Measurements from ENCODE around the gene ATP6AP2.
"Not testable (repeated sequence)": the region's sequence is repeated elsewhere in the genome, so short reads cannot be mapped to it uniquely, and the experiment has no call there.

The ATP6AP2 gene

GRCh38 chrX:40576291-40576690 is 4.5 kb upstream of the ATP6AP2 start:
- no peak for DNase-seq

DNA sequence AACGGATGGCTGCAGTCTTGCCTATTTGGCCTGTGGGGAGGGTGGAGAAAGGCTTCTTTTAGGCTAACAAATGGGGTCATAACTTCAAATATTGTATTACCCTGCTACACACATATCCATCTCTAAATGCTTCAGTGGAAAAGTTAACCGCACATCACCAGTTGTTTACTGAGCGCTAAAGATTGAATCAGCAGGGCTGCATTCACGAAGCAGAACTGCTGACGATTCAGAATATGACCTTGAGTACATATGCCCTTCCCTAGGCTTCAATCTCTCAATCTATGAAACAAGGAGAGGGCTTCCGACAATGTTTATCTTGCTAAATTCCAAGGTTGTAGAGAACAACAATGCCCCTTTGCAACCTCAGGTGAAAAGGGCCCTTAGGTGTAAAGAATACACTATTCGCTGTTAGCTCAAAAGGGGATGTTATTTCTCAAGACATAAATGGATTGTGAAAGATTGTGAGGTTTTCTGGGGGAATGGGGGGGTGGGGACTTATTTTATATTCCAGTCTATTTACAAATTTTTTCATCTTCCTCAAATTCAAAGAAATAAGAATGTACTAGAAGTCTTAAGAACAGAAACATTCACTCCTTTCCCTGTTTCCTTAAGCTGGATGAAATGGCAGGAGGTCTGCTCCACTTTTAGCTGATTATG is 2.6 kb upstream of the ATP6AP2 start:
- DNase-seq, result no peak

DNA sequence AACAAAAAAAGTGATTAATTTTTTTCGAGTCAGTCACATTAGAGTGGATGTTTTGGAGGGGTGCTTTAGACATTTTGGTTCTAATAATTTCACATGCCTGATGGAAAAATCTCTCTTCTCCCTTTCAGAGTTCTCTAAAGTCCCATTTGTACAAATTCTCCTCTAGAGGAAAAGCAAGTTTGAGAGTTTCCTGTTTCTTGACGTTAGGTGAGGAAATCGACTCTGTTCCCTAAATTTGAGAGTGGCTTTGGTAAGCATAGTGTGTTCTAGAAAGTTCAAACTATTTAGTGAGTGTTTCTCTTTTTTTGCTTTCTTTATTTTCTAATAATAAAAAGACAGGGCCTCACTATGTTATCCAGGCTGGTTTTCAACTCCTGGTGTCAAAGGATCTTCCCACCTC is 1.6 kb upstream of the ATP6AP2 start:
- DNase-seq, result no peak

DNA sequence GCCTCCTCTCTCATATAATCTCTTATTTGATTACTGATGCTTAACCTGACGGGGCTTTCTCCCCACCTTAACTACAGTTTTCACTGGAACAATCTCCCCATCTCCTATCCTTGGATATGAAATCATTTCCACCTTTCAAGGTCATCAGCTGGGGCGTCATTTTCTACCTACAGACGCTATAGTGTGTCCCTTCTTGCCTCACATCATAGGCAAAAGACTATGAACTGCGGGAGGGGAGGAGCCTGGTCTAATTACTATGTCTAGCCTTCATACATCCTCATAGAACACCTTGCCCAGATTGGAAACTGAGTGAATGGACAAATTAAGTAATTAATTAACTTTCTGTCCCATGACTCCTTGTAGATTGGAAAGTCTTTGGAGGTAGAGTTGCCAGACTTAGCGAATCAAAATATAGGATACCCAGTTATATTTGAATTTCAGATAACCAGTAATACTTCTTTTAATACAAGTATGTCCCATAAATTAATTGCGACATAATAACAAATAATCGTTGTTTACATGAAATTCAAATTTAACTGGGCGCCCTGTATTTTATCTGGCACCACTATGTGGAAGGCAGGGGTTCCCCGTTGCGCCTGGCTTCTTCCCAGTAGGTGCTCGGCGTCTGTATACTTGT is 752 bp upstream of the ATP6AP2 start:
- DNase-seq, result no peak

GRCh38 chrX:40581336-40581920 is 658 bp downstream of the ATP6AP2 start:
- DNase-seq, result no peak

GRCh38 chrX:40582178-40582577 is 1.4 kb downstream of the ATP6AP2 start:
- not testable (repeated sequence) for DNase-seq

GRCh38 chrX:40582811-40583210 is 2.0 kb downstream of the ATP6AP2 start:
- DNase-seq, result no peak

- not testable (repeated sequence) for DNase-seq
Observed at GRCh38 chrX:40587623-40588022, 6.9 kb downstream of the ATP6AP2 start.

DNA sequence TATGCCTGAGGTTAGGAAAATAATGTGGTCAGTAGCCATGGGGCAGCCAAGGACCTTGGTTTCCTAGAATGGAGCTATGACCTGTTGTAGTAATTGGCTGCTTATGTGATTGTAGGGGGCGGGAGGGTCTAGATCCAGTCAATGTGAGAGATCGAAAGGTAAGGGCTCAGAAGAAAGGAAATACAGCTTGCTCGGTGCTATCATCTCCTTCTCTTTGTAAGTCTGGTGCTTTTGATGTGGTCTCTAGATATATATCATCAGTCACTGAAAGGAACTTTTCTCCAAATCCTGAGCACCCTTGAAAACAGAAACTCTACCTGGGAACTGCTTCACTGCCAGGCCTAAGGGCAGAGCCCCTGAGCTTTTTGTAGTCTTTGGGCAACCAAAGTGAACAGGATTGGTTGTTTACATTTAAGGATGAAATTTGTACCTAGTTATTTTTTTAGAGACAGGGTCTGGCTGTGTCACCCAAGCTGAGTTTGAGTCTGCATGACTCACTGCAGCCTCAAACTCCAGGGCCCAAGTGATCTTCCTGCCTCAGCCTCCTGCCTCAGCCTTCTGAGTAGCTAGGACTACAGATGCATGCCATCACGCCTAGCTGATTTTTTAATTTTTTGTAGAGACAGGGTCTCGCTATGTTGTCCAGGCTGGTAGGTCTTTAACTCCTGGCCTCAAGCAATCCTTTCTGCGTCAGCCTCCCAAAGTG is 9.0 kb downstream of the ATP6AP2 start:
- not testable (repeated sequence) for DNase-seq

DNA sequence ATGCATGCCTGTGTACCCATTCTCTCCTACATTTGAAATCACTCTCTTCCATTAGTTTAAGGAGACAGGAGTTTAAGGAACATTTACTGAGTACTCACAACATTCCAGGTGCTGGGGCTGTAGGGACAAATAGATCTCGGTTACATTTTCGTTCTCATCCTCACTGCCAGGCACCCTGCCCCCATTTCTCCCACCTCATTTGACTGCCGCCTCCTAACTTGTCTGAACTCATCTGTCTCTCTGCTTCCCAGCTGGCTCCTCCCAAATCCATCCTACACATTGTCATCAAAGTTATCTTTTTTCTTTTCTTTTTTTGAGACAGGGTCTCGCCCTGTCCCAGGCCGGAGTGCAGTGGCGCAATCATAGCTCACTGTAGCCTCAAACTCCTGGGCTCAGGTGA is 22.7 kb downstream of the ATP6AP2 start:
- no peak for DNase-seq

- no peak for DNase-seq
Observed at GRCh38 chrX:40607381-40607780, 26.6 kb downstream of the ATP6AP2 start.

GRCh38 chrX:40612511-40612910 is 31.7 kb downstream of the ATP6AP2 start:
- DNase-seq, result no peak

DNA sequence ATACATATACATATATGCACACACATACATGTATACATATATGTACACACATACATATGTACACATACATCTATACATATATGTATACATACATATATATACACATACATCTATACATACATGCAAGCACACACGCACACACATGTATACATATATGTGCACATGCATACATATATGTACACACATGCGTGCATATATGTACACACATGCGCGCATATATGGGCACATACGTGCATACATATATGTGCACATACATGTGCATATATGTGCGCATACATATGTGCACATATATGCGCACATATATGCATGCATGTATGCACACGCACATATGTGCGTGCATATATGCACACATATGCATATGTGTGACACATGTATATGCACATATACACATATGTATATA is 35.2 kb downstream of the ATP6AP2 start:
- DNase-seq, result no peak

DNA sequence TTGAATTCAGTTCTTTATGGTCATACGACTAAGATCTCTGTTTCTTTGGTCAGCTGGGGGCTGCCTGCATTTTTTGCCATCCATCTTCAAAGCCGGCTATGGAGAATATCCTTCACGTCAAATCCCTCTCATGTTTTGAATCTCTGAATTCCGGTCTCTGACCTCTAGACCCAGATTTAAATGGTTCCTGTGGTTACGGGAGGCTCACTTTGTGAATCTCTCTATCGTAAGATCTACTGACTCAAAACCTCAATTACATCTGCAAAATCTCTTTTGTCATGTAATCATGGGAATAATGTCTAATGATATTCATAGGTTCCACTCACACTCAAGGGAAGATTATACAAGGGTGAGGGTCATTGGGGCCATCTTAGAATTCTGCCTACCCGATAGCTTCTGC is 36.8 kb downstream of the ATP6AP2 start:
- no peak for DNase-seq

- DNase-seq, result peak; percentile 10 to 48
Observed at GRCh38 chrX:40622479-40623138, 41.8 kb downstream of the ATP6AP2 start.

DNA sequence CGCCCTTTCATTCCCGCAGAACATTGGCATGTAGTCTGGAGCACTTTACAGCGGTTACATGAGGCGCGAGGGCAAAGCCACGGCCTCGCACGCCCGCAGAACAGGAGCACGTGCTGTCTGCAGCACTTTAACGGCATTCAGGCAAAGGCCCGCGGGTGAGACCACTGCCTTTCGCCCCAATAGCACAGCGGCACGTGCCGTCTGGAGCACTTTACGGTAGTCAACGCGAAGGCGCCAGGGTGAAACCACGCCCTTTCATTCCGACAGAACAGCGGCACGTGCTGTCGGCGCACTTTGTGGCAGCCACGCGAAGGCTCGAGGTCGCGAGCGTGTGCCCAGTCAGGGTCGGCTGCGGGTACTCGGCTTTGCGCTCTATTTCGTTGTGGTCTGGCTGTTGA is 42.4 kb downstream of the ATP6AP2 start, which contains the start of gene MPC1L:
MPC1L (plus strand) TSS at position 290 of the 398 bp plus-strand sequence. CDS start 138 bp downstream, outside the sequence.
- DNase-seq, result no peak

DNA sequence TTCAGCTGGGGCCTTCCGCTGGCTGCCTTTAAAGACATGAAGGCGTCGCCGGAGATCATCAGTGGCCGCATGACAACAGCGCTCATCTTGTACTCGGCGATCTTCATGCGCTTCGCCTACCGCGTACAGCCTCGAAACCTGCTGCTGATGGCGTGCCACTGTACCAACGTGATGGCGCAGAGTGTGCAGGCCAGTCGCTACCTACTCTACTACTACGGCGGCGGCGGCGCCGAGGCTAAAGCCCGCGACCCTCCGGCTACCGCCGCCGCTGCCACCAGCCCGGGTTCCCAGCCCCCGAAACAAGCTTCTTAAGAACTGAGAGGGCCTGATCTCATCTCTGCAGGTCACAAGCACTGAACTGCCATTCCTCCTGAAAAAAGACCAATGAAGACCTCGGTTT is 42.9 kb downstream of the ATP6AP2 start:
- no peak for DNase-seq

GRCh38 chrX:40625294-40625693 is 44.5 kb downstream of the ATP6AP2 start:
- no peak for DNase-seq

DNA sequence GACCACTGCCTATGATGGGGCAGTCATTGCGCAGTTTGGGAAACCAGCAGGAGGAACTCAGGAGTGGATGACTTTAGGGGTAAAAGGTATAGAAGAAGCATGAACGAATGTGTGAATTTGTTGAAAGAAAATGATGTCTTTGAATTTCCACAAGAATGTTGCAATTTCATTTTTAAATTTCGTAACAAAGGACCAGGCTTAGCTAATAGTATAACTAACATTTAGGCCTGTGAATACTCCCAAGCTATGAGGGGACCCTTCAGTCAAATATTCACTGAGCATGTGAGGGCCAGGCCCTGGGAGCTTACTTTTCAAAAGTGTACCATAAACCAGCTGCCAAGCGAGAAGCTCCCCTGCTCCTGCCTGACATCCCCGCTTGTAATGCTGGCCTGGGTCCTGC is 47.7 kb downstream of the ATP6AP2 start:
- DNase-seq, result no peak

GRCh38 chrX:40632199-40632598 is 51.4 kb downstream of the ATP6AP2 start:
- no peak for DNase-seq

DNA sequence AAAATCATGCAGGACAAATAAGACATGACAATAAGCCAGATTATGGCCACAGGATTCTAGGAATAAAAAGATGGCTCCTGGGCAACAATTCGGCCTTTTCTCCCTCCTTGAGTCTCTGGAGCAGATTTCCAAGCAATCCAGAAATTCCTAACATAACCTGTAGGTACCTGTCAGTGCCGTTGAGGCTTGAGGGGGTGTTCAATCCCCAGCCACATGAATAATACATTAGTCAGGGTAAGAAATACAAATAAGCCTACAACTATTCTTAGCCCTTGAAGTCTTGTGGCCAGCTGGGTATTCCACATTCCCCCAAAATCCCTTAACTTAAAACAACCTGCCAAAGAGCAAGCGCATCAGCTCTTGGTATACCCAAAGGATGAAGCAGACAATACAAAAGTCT is 56.9 kb downstream of the ATP6AP2 start:
- DNase-seq, result no peak

- no peak for DNase-seq
Observed at GRCh38 chrX:40644176-40644575, 63.4 kb downstream of the ATP6AP2 start.

- DNase-seq, result no peak
Observed at GRCh38 chrX:40644821-40645358, 64.1 kb downstream of the ATP6AP2 start.
